ENCODE results near the gene ABHD14A. TPM values are rescaled to one million over a fixed set of nuclear protein-coding genes. Genes with fewer than 3 reads are reported as not detected.

The ABHD14A gene
- total RNA-seq, 1 experiment from 2014 or later, result 9.9 TPM

GRCh38 chr3:52007291-52007690, 32.4 kb downstream of the ABHD14A start:
- Histone ChIP-seq H3K4me3 (no peak overlapping the region), H3K27ac (no peak overlapping the region), H3K4me2 (no peak overlapping the region), H3K79me2 (ENCODE audit: low read depth) (no peaks in the 10 kb centered on the region), H4K20me1 (ENCODE audit: insufficient read depth) (no peaks in the 10 kb centered on the region), H2AFZ (no peak overlapping the region), H3F3A (ENCODE audit: insufficient read depth, low read depth) (no peaks in the 10 kb centered on the region), H3K36me3 (ENCODE audit: low read depth) (no peaks in the 10 kb centered on the region), H3K4me1 (replicated peaks; ENCODE audit: insufficient read depth) (no peaks in the 10 kb centered on the region), H3K27me3 (ENCODE audit: insufficient read depth, low read depth) (no peaks in the 10 kb centered on the region), H3K9me3 (ENCODE audit: insufficient read depth, low read depth) (no peaks in the 10 kb centered on the region), H3K9me2 (ENCODE audit: insufficient read depth) (no peaks in the 10 kb centered on the region)
- intact Hi-C loops (cut with micrococcal nuclease; ENCODE audit: unreplicated experiment), result no loop called here
- no peak for DNase-seq
- ChIA-PET POLR2A (ENCODE audit: unreplicated experiment) (no interaction called here), CTCF (no interaction called here)
- BruUV-seq (replicated peaks), result no TSS peak
- TF ChIP-seq EZH2 (IDR thresholded peaks at IDR 0.05; ENCODE audit: low read depth), result no peak
- TF ChIP-seq, protein P1, sequence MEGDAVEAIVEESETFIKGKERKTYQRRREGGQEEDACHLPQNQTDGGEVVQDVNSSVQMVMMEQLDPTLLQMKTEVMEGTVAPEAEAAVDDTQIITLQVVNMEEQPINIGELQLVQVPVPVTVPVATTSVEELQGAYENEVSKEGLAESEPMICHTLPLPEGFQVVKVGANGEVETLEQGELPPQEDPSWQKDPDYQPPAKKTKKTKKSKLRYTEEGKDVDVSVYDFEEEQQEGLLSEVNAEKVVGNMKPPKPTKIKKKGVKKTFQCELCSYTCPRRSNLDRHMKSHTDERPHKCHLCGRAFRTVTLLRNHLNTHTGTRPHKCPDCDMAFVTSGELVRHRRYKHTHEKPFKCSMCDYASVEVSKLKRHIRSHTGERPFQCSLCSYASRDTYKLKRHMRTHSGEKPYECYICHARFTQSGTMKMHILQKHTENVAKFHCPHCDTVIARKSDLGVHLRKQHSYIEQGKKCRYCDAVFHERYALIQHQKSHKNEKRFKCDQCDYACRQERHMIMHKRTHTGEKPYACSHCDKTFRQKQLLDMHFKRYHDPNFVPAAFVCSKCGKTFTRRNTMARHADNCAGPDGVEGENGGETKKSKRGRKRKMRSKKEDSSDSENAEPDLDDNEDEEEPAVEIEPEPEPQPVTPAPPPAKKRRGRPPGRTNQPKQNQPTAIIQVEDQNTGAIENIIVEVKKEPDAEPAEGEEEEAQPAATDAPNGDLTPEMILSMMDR (conservative IDR thresholded peaks at IDR 0.05), result no peak

- DNase-seq, result no peak
- no peaks in the 10 kb centered on the region for H3K27me3 ChIP-seq (ENCODE audit: insufficient read depth, low read depth)
- intact Hi-C loops (cut with micrococcal nuclease; ENCODE audit: unreplicated experiment), result no loop called here
- POLR2A ChIA-PET (ENCODE audit: unreplicated experiment), result no interaction called here
- no peak for TF ChIP-seq EZH2 (IDR thresholded peaks at IDR 0.05; ENCODE audit: low read depth)
- TF ChIP-seq, protein P1 (conservative IDR thresholded peaks at IDR 0.05), result no peak
- no peak overlapping the region for H3K4me3 ChIP-seq
- H3K4me2 ChIP-seq, result no peak overlapping the region
- H3K4me1 ChIP-seq (replicated peaks; ENCODE audit: insufficient read depth), result no peaks in the 10 kb centered on the region
- H4K20me1 ChIP-seq (ENCODE audit: insufficient read depth), result no peaks in the 10 kb centered on the region
- H3K79me2 ChIP-seq (ENCODE audit: low read depth), result no peaks in the 10 kb centered on the region
- H3F3A ChIP-seq (ENCODE audit: insufficient read depth, low read depth), result no peaks in the 10 kb centered on the region
- H3K9me3 ChIP-seq (ENCODE audit: insufficient read depth, low read depth), result no peaks in the 10 kb centered on the region
- no peak overlapping the region for H3K27ac ChIP-seq
- no TSS peak for BruUV-seq (replicated peaks)
- no peaks in the 10 kb centered on the region for H3K36me3 ChIP-seq (ENCODE audit: low read depth)
- no peak overlapping the region for H2AFZ ChIP-seq
- H3K9me2 ChIP-seq (ENCODE audit: insufficient read depth), result no peaks in the 10 kb centered on the region
- CTCF ChIA-PET, result interaction anchor here (0.7 kb wide), 1 partner anchor 30 kb away, joined by 16 read pairs; no protein-coding TSS in a partner anchor
Observed at GRCh38 chr3:52010431-52010830, 35.6 kb downstream of the ABHD14A start.

DNA sequence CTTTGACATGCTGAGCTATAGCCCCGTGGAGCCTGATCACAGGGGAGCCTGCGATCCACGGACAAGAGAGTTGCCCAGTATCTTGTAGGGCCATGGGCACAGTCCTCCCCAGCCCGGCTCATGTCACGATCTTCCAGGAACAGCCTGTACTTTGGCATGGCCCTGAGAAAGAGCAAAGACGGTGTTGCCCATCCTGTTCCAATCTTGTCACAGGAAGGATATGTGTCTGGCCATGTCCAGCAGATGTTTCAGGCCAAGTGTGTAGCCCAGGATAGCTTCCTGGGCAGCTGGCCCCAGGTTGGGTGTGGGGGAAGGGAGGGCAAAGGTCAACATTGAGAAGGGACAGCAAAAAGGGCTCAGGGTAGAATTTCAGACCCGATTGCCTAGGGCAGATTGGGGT, 37.8 kb downstream of the ABHD14A start:
- no peak for DNase-seq
- Histone ChIP-seq H3K9me3 (ENCODE audit: insufficient read depth, low read depth) (no peaks in the 10 kb centered on the region), H3K4me2 (no peak overlapping the region), H3F3A (ENCODE audit: insufficient read depth, low read depth) (no peaks in the 10 kb centered on the region), H3K36me3 (ENCODE audit: low read depth) (no peaks in the 10 kb centered on the region), H3K9me2 (ENCODE audit: insufficient read depth) (no peaks in the 10 kb centered on the region), H3K27me3 (ENCODE audit: insufficient read depth, low read depth) (no peaks in the 10 kb centered on the region), H3K4me3 (no peak overlapping the region), H3K4me1 (replicated peaks; ENCODE audit: insufficient read depth) (no peaks in the 10 kb centered on the region), H3K79me2 (ENCODE audit: low read depth) (no peaks in the 10 kb centered on the region), H2AFZ (no peak overlapping the region), H4K20me1 (ENCODE audit: insufficient read depth) (no peaks in the 10 kb centered on the region), H3K27ac (no peak overlapping the region)
- ChIA-PET POLR2A (ENCODE audit: unreplicated experiment) (interaction anchor here (0.9 kb wide), 1 partner anchor 349 kb away, joined by 4 read pairs; no protein-coding TSS in a partner anchor), CTCF (no interaction called here)
- intact Hi-C loops (cut with micrococcal nuclease; ENCODE audit: unreplicated experiment), result no loop called here
- no TSS peak for BruUV-seq (replicated peaks)
- TF ChIP-seq, protein P1 (conservative IDR thresholded peaks at IDR 0.05), result no peak
- TF ChIP-seq EZH2 (IDR thresholded peaks at IDR 0.05; ENCODE audit: low read depth), result no peak

Measured in PC-9 (cell line).